Measurements from ENCODE around the gene RNF222. TPM values are rescaled to one million over a fixed set of nuclear protein-coding genes. Genes with fewer than 3 reads are reported as not detected.
"Not testable (repeated sequence)": the region's sequence is repeated elsewhere in the genome, so short reads cannot be mapped to it uniquely, and the experiment has no call there.

Gene RNF222
- polyA plus RNA-seq, 3 donors, result 0.03 TPM; not detected in 2

GRCh38 chr17:8387914-8388651 lies 9.5 kb downstream of the RNF222 start:
- 89 to 91% (median 90%) methylated on average over 7 of the region's 7 CpGs for WGBS, 3 donors
- no peak overlapping the region for H3K27ac ChIP-seq (ENCODE audit: low read depth, low read length)

GRCh38 chr17:8386841-8387240 lies 10.8 kb downstream of the RNF222 start:
- WGBS, 3 donors, result 69 to 79% (median 75%) methylated on average over 6 of the region's 6 CpGs

GRCh38 chr17:8384801-8385378 lies 12.7 kb downstream of the RNF222 start:
- no peak overlapping the region for H3K27ac ChIP-seq (ENCODE audit: low read depth, low read length)
- 56 to 85% (median 70%) methylated on average over 12 of the region's 12 CpGs for WGBS, 3 donors

More at GRCh38 chr17:8386841-8387240, 10.8 kb downstream of the RNF222 start:
- H3K27ac ChIP-seq (ENCODE audit: low read depth, low read length), result no peak overlapping the region

GRCh38 chr17:8383143-8383822 lies 14.3 kb downstream of the RNF222 start, which contains the start of gene RPL26:
Gene RPL26 (minus strand): TSS chr17:8383193. CDS start chr17:8382310, 883 bp downstream.
- peak within 1 kb of the TSS; percentile 56 for H3K27ac ChIP-seq (ENCODE audit: low read depth, low read length)
- 0 to 1% (median 1%) methylated on average over 55 of the region's 55 CpGs for WGBS, 3 donors

GRCh38 chr17:8382880-8383142 lies 14.8 kb downstream of the RNF222 start:
- WGBS, 3 donors, result 1% methylated on average over 15 of the region's 15 CpGs

GRCh38 chr17:8382052-8382879 lies 15.4 kb downstream of the RNF222 start:
- WGBS, 3 donors, result 13 to 17% (median 16%) methylated on average over 27 of the region's 27 CpGs
- H3K27ac ChIP-seq (ENCODE audit: low read depth, low read length), result no peak overlapping the region

More at GRCh38 chr17:8382880-8383142, 14.8 kb downstream of the RNF222 start:
- no peak overlapping the region for H3K27ac ChIP-seq (ENCODE audit: low read depth, low read length)

GRCh38 chr17:8380049-8380448 lies 17.6 kb downstream of the RNF222 start:
- WGBS, 3 donors, result 44 to 69% (median 64%) methylated on average over 3 of the region's 3 CpGs
- no peak overlapping the region for H3K27ac ChIP-seq (ENCODE audit: low read depth, low read length)

- H3K27ac ChIP-seq (ENCODE audit: low read depth, low read length), result not testable (repeated sequence)
- 82 to 84% (median 84%) methylated on average over 8 of the region's 8 CpGs for WGBS, 3 donors
Measured at GRCh38 chr17:8378117-8378516, 19.5 kb downstream of the RNF222 start.

GRCh38 chr17:8377422-8377821 lies 20.2 kb downstream of the RNF222 start:
- 85 to 91% (median 87%) methylated on average over 4 of the region's 4 CpGs for WGBS, 3 donors
- H3K27ac ChIP-seq (ENCODE audit: low read depth, low read length), result no peak overlapping the region

- 0 to 1% (median 1%) methylated on average over 39 to 41 of the region's 41 CpGs for WGBS, 3 donors
- H3K27ac ChIP-seq (ENCODE audit: low read depth, low read length), result peak within 1 kb of the TSS; percentile 54
Measured at GRCh38 chr17:8376271-8377067, 21.2 kb downstream of the RNF222 start, which contains the start of gene KRABD2. Gene KRABD2 (minus strand): TSS chr17:8376704.

- H3K27ac ChIP-seq (ENCODE audit: low read depth, low read length), result no peak overlapping the region
- WGBS, 3 donors, result 8 to 23% (median 18%) methylated on average over 18 of the region's 18 CpGs
Measured at GRCh38 chr17:8375738-8376259, 21.8 kb downstream of the RNF222 start.

- H3K27ac ChIP-seq (ENCODE audit: low read depth, low read length), result not testable (repeated sequence)
- 93 to 99% (median 98%) methylated on average over 15 to 22 of the region's 26 CpGs for WGBS, 3 donors
Measured at GRCh38 chr17:8373856-8374255, 23.8 kb downstream of the RNF222 start.

- 87 to 90% (median 90%) methylated on average over 7 of the region's 7 CpGs for WGBS, 3 donors
- H3K27ac ChIP-seq (ENCODE audit: low read depth, low read length), result no peak overlapping the region
Measured at GRCh38 chr17:8372422-8372821, 25.2 kb downstream of the RNF222 start.

- no peak overlapping the region for H3K27ac ChIP-seq (ENCODE audit: low read depth, low read length)
- 65 to 81% (median 73%) methylated on average over 4 of the region's 4 CpGs for WGBS, 3 donors
Measured at GRCh38 chr17:8371786-8372185, 25.8 kb downstream of the RNF222 start.

- 70 to 89% (median 77%) methylated on average over 8 of the region's 8 CpGs for WGBS, 3 donors
- no peak overlapping the region for H3K27ac ChIP-seq (ENCODE audit: low read depth, low read length)
Measured at GRCh38 chr17:8369944-8370343, 27.7 kb downstream of the RNF222 start.

GRCh38 chr17:8368193-8368592 lies 29.4 kb downstream of the RNF222 start:
- no peak overlapping the region for H3K27ac ChIP-seq (ENCODE audit: low read depth, low read length)

GRCh38 chr17:8366231-8366630 lies 31.4 kb downstream of the RNF222 start:
- H3K27ac ChIP-seq (ENCODE audit: low read depth, low read length), result peak overlapping the region; percentile 3

More at GRCh38 chr17:8368193-8368592, 29.4 kb downstream of the RNF222 start:
- 91 to 96% (median 95%) methylated on average over 3 of the region's 3 CpGs for WGBS, 3 donors

GRCh38 chr17:8365143-8365542 lies 32.5 kb downstream of the RNF222 start:
- no peak overlapping the region for H3K27ac ChIP-seq (ENCODE audit: low read depth, low read length)
- WGBS, 3 donors, result 54 to 67% (median 67%) methylated on average over 1 of the region's 1 CpG

More at GRCh38 chr17:8366231-8366630, 31.4 kb downstream of the RNF222 start:
- 60 to 74% (median 65%) methylated on average over 2 of the region's 2 CpGs for WGBS, 3 donors
